PC-9 (cell line): ENCODE results near the gene SSMEM1.

Source experiments
- CTCF ChIP-seq: fragments of 200-600 bp; sonication (generic); conservative IDR thresholded peaks from 2 replicates; pipeline ENCODE4 v1.6.1; 2017; ENCODE audit warnings: mixed run types, antibody characterized with exemption, mild to moderate bottlenecking, moderate library complexity
- EZH2 ChIP-seq: fragments of 200-600 bp; sonication (generic); IDR thresholded peaks from 2 replicates; pipeline ENCODE4 v1.8.0; 2017; ENCODE audit warnings: antibody characterized with exemption, low read depth

GRCh38 chr7:130219871-130220270, 12.2 kb downstream of the SSMEM1 start:
- TF ChIP-seq CTCF: no peak
- no peak for TF ChIP-seq EZH2
